ENCODE results near the gene CNIH3.

GRCh38 chr1:224639426-224639975, 23.4 kb downstream of the CNIH3 start:
- TF ChIP-seq CTCF (IDR thresholded peaks at IDR 0.05): no peak
- TF ChIP-seq POLR2A (IDR thresholded peaks at IDR 0.05): no peak

Measured in breast epithelium (tissue), 3 donors.